ENCODE measurements around the gene TENM4.

TENM4 gene

DNA sequence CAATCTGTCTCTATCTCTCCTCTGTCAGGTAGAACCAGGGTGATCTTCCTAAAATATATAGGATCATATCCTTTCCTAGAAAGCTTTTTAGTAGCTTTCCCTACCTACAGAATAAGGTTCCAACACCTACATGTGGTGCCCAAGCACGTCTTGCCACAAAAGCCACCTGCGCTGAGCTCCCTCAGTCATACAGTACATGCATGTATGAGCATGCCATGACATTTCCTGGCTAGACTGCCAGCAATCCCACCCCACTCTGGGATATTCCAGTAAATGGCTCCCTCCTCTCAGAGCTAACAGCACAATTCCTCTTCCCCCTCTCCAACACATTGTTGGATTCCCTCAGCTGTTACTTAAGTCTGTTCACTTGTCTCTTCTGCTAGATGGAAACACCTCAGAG is 398.0 kb downstream of the TENM4 start:
- DNase-seq (ENCODE audit: low spot score), result no peak
- TF ChIP-seq, protein P1, sequence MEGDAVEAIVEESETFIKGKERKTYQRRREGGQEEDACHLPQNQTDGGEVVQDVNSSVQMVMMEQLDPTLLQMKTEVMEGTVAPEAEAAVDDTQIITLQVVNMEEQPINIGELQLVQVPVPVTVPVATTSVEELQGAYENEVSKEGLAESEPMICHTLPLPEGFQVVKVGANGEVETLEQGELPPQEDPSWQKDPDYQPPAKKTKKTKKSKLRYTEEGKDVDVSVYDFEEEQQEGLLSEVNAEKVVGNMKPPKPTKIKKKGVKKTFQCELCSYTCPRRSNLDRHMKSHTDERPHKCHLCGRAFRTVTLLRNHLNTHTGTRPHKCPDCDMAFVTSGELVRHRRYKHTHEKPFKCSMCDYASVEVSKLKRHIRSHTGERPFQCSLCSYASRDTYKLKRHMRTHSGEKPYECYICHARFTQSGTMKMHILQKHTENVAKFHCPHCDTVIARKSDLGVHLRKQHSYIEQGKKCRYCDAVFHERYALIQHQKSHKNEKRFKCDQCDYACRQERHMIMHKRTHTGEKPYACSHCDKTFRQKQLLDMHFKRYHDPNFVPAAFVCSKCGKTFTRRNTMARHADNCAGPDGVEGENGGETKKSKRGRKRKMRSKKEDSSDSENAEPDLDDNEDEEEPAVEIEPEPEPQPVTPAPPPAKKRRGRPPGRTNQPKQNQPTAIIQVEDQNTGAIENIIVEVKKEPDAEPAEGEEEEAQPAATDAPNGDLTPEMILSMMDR (IDR thresholded peaks at IDR 0.05; ENCODE audit: extremely low read depth, insufficient read depth, missing control alignments), result no peak
- in situ Hi-C loops (cut with MboI; ENCODE audit: low pct_unique_long_range_greater_than_20kb, low sequenced_read_pairs, unreplicated experiment), result no loop called here

DNA sequence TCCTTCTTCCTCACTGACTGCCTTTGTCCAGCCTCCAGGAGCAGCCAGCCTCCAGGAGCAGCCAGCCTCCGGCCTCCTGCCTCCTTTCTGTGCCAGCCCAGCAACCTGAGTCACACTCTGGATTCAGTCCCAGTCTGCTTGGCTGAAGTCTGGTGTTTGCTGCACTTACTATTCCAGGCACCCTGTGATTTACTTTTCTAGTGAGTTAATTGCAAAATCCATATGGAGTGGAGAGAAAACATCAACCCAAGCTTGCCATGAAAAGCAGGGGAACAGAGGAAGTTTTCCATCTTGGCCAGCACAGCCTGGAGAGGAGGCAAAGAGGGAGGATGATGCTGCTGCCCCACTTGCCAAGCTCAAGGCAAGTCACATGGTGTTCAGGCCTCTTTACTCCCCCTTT is 400.5 kb downstream of the TENM4 start:
- in situ Hi-C loops (cut with MboI; ENCODE audit: low pct_unique_long_range_greater_than_20kb, low sequenced_read_pairs, unreplicated experiment), result no loop called here
- DNase-seq (ENCODE audit: low spot score), result no peak
- TF ChIP-seq, protein P1 (IDR thresholded peaks at IDR 0.05; ENCODE audit: extremely low read depth, insufficient read depth, missing control alignments), result no peak

DNA sequence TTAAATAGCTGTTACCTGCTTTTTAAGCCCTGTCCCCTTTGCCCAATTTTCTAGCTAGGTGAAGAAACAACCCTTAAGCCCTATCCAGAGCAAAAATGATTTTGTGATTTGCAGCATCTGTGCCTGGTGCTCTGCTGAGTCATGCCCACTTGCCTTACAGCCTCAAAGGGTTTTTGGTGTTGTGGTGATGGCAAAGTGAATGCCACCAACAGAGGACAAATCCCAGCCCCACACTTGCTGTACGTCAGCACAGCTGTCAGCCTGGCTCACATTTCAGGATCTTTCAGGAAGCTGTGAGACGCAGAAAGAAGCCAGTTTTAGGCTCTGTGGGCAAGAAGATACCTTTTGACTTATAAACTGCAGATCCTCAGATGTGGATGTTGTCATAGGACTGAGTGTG is 401.7 kb downstream of the TENM4 start:
- in situ Hi-C loops (cut with MboI; ENCODE audit: low pct_unique_long_range_greater_than_20kb, low sequenced_read_pairs, unreplicated experiment), result no loop called here
- TF ChIP-seq, protein P1 (IDR thresholded peaks at IDR 0.05; ENCODE audit: extremely low read depth, insufficient read depth, missing control alignments), result no peak
- DNase-seq (ENCODE audit: low spot score), result no peak

DNA sequence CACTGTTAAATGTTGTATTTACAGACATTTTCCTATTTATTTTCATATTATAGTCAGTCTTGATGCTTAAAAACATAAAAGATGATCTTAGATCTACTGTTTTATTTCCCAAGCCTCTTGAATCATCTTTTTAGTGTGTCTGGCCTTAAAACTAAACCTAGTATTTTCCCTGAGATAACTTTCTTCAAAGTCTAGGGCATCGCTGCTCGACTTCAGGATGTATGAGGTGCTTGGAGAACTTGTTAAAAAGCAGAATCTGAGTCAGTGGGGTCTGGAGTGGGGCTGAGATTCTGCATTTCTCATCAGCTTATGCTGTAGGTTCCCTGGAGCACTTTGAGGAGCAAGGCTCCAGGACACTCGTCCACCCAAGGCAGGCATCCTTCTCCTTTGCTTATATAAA is 404.9 kb downstream of the TENM4 start:
- in situ Hi-C loops (cut with MboI; ENCODE audit: low pct_unique_long_range_greater_than_20kb, low sequenced_read_pairs, unreplicated experiment), result no loop called here
- no peak for DNase-seq (ENCODE audit: low spot score)
- TF ChIP-seq, protein P1 (IDR thresholded peaks at IDR 0.05; ENCODE audit: extremely low read depth, insufficient read depth, missing control alignments), result no peak

- DNase-seq (ENCODE audit: low spot score), result no peak
- TF ChIP-seq, protein P1 (IDR thresholded peaks at IDR 0.05; ENCODE audit: extremely low read depth, insufficient read depth, missing control alignments), result no peak
Observed at GRCh38 chr11:79033833-79034232, 407.0 kb downstream of the TENM4 start.

DNA sequence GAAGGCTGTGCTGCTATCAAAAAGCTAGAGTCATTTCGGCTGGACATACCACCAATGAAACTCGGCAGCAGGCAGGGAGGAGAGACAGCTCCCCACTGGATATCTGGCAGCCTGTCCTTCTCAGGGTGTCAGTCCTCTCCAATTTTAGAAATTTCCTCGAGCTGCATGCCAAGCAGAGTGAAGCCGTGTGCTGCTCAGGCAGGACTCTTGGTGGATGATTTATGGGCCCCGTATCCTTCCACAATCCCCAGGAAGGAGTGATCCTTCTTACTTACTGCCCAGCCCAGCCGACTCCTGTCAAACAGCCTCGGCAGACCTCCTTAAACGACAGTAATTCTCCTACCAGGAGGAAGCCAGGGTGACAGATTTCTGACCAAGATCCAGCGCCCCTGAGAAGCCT is 410.4 kb downstream of the TENM4 start:
- TF ChIP-seq, protein P1 (IDR thresholded peaks at IDR 0.05; ENCODE audit: extremely low read depth, insufficient read depth, missing control alignments), result no peak
- DNase-seq (ENCODE audit: low spot score), result no peak
- in situ Hi-C loops (cut with MboI; ENCODE audit: low pct_unique_long_range_greater_than_20kb, low sequenced_read_pairs, unreplicated experiment), result no loop called here

More at GRCh38 chr11:79033833-79034232, 407.0 kb downstream of the TENM4 start:
- in situ Hi-C loops (cut with MboI; ENCODE audit: low pct_unique_long_range_greater_than_20kb, low sequenced_read_pairs, unreplicated experiment), result no loop called here

DNA sequence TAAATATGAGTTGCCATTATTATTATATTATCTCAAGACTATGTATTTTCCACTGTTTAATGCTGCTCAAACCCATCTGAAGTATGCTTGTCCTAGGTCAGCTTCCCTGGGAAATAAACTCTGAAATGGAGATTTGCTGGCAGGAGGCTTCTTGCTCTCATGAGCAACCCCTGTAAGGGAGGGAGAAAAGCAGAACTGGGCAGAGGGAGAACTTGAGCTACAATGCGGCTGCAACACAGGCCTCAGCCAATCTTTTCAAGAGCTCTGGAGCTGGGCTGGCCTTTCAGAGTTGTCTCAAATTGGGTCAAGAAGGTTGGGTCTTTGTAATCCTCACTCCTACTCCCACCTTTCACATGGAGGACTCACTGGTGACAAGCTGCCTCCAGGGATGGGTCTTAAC is 412.6 kb downstream of the TENM4 start:
- TF ChIP-seq, protein P1 (IDR thresholded peaks at IDR 0.05; ENCODE audit: extremely low read depth, insufficient read depth, missing control alignments), result no peak
- in situ Hi-C loops (cut with MboI; ENCODE audit: low pct_unique_long_range_greater_than_20kb, low sequenced_read_pairs, unreplicated experiment), result no loop called here
- DNase-seq (ENCODE audit: low spot score), result no peak
